ENCODE measurements around the gene GATB. TPM values are rescaled to one million over a fixed set of nuclear protein-coding genes. Genes with fewer than 3 reads are reported as not detected.

The GATB gene
- total RNA-seq, 1 donor from 2014 or later = 11.7 TPM

DNA sequence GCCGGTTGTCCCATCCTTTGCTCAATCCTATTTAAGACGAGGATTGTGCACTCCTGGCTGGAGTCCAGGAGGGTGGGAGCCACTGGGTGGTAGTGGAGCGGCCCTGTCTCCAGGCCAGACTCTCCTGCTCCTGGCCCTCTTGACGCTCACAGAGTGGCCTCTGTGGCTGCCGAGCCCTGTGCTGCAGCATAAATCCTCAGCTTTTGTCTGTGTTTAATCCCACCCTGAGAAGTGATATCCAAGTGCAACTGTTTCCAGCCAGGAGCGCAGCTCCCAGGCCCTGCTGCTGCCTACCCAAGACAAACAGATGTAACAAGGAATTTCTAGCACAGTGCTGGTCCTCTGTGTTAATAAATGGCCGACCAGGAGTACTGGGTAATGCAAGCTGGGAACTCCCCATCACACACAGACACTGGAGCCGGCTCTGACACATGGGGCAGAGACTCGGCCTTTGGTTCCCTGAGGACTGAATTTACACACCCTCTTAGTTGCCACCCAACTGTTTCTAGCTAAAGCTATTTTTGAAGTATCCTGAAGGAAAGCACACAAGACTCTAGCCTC, 85.3 kb downstream of the GATB start:
- DNase-seq (ENCODE audit: low read depth in 2 of 2) = no peak

DNA sequence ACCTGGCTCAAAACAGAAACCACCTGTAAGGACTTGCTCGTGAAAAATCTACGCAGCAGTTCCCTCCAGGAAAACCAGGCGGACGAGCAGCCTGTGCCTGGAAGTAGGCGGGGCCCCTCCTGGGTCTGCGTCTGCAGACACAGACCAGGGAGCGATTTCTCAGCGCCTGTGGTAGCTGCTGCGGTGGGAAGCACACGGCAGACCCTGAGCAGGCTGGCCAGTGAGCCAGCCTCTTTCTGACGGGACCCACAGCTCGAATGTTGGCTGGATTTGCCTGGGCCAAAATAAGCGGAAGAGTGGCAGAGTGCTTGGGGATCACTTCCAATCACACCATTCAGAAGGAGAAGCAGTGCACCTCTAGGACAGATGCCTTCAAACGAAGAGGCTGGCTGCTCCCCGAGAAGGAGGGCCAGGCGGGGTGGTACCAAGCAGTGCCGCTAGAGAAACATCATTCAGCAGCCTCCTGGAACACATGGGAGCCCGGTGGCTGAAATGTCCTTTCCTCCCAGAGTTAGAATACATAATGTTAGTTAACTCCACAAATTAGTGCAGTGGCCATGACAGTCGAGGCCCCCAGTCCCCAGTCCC, 85.9 kb downstream of the GATB start:
- DNase-seq (ENCODE audit: low read depth in 2 of 2) = peak in 1 of 2 donors; percentile 40

DNA sequence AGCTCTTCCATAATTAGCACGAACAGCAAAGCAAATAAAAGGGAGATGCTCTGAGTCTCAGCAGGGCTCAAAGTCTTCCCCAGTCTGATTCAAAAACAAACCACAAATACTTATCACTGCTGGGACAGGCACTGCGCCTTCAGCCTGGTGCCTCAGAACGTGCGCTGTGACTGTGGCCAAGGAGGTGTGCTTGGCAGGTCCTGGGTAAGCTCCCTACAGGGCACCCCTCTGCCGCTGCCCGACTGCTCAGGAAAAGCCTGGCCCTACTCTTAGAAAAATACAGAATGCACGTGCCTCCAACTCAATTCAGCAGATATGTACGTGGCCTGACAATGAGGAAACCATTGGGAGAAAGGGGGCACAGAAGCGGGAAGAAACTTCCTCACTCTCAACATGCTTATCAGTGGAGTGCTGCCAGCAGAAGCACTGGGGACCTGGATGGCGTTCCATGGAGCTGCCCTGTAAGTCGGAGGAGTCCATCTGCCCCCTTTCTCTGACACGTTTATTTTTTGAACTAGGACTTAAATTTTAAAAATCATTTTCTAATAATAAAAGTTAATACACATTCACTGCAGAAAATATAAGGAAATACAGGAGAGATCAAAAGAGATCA, 86.8 kb downstream of the GATB start:
- no peak for DNase-seq (ENCODE audit: low read depth in 2 of 2)

GRCh38 chr4:151672996-151673395, 87.8 kb downstream of the GATB start:
- no peak for DNase-seq (ENCODE audit: low read depth in 2 of 2)

- no peak for DNase-seq (ENCODE audit: low read depth in 2 of 2)
Observed at GRCh38 chr4:151671541-151672059, 89.2 kb downstream of the GATB start.

GRCh38 chr4:151670843-151671242, 90.0 kb downstream of the GATB start:
- no peak for DNase-seq (ENCODE audit: low read depth in 2 of 2)

DNA sequence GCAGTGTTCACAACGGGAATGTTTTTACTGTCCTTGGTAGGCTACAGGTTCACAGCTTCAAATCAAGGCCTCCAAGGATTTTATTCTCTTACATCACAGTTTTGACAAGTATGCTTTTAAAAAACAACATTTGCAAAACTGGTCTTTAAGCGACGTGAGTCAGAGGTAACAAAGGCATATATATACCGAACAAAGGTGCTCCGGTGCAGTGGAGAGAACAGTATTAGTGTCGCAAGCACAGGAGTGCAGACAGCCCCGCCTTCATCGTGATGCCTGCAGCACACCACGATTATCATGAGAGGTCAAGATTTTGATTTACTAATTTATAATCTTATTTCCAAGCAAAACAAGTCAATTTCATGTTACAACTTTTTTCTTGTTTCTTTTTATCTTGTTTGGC, 90.8 kb downstream of the GATB start:
- no peak for DNase-seq (ENCODE audit: low read depth in 2 of 2)

GRCh38 chr4:151668689-151669402, 92.0 kb downstream of the GATB start:
- no peak for DNase-seq (ENCODE audit: low read depth in 2 of 2)

GRCh38 chr4:151667666-151668065, 93.1 kb downstream of the GATB start:
- DNase-seq (ENCODE audit: low read depth in 2 of 2) = no peak

- DNase-seq (ENCODE audit: low read depth in 2 of 2) = no peak
Observed at GRCh38 chr4:151667048-151667447, 93.8 kb downstream of the GATB start.

GRCh38 chr4:151666501-151666900, 94.3 kb downstream of the GATB start:
- DNase-seq (ENCODE audit: low read depth in 2 of 2) = no peak

GRCh38 chr4:151665785-151666127, 95.1 kb downstream of the GATB start:
- no peak for DNase-seq (ENCODE audit: low read depth in 2 of 2)

- no peak for DNase-seq (ENCODE audit: low read depth in 2 of 2)
Observed at GRCh38 chr4:151665022-151665784, 95.6 kb downstream of the GATB start.

DNA sequence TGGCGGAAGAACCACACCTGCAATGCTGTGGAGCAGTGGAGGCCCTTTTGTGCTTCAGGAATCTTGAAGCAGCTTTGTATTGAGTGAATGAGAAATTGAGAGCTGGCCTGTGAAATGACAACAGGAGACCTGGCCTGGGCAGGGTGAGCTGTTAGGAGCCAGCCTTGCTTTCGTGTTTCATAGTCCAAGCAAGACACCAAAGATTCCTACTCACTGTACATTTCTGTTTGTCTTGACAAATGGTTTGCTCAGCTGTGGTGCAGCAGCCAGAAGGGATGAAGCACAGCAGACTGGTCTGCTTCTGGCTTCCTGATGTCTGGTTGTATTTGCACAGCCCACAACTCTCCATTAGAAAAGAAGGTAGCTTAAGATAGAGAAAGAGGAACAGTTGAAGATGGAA, 96.5 kb downstream of the GATB start:
- DNase-seq (ENCODE audit: low read depth in 2 of 2) = no peak

- DNase-seq (ENCODE audit: low read depth in 2 of 2) = no peak
Observed at GRCh38 chr4:151663109-151663508, 97.7 kb downstream of the GATB start.

- DNase-seq (ENCODE audit: low read depth in 2 of 2) = no peak
Observed at GRCh38 chr4:151661873-151662272, 98.9 kb downstream of the GATB start.

- DNase-seq (ENCODE audit: low read depth in 2 of 2) = no peak
Observed at GRCh38 chr4:151660676-151661075, 100.1 kb downstream of the GATB start.

DNA sequence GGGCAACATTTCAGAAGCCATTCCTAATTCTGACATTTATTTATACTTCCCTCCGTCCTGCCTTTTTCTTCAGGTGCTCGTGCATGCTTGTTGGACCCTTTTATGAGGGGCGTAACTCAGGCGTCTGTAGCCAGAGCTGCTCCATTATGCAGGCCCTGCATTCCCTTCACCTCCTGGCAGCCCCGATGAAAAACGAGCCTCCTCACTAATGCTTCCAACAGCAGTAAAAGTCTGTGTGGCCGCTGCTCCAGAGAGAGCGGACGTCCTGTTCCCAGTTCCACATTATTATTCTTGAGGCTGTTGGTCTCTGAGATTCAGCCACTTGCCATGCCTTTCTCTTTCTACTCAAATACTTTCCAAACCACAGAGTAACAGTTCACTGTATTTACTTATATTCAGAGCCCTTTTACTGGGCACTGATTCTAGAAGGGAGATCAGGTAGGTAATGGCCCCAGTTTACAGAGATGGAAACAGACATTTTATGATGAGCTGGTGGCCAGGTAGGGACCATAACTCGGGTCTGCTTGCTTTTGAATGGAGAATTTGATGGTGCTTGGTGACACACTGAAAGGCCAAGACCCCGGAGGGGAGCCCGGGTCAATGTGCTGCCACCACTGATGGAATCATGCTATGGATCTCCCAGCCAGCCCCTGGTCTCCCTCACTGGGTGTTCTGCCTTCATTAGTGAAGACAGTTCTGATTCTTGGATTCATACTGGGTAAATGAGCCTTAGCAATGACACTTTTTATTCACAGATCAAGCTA, 101.0 kb downstream of the GATB start:
- no peak for DNase-seq (ENCODE audit: low read depth in 2 of 2)

DNA sequence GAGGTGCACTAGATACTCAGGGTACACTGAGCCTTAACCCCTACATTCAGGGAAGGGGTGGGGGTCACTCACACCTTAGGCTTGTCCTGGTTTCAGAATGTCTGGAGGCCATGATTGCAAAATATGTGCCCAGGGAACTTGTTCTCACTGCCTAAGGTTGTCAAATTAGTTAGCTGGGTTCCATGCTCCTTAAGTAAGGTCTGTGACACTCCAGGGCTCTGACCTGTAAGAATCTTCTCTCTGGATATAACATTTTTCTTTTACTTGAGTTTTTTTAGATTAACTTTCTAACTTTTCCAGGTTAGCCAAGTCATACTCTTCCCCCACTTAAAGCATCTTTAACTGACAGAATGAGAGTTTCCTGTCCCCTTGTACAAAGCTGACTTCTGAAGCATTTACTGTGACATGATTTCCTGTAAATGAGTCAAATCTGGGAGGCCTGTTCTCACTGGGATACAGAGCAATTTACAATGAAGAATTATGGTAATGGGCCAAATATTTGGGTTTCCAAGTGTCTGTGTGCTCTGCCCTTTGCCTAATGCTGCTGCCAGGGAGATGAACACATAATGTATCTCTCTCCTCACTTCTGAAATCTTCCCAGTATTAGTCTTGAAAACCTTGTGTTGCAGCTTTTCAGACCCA, 101.7 kb downstream of the GATB start:
- DNase-seq (ENCODE audit: low read depth in 2 of 2) = peak in 1 of 2 donors; percentile 70

DNA sequence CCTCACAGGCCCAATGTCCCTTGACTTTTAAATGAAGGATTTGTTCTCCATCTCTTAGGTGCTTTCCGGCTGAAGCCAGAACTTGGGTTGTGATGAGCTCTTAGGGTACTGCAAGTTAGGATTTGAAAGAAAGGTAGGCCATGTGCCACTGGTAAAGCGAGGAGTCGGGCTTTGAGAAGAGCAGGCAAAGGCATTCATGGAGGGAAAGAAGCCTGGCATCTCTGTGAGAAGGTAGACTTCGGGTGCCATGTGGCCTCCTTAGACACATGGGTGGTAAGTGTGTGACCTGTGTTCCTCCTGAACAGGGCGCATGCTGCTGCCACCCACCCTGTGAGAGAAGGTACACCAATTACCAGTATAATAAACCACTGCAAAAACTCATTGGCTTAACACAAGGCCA, 102.9 kb downstream of the GATB start:
- no peak for DNase-seq (ENCODE audit: low read depth in 2 of 2)

DNA sequence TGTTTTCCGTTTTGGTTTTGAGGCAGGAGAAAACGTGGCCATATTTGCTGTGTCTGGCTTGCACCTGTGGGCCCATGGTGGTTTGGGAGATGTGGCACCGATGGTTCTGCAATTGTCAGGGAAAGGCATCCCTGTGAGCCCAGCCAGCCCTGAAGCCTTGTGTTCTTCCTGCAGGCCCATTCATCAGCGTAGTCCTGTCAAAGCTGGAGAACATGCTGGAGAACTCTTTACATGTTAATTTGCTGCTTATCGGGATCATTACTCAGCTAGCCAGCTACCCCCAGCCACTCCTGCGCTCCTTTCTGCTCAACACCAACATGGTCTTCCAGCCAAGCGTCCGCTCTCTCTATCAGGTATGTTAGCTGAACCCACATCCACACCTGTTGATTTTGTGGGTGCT, 104.7 kb downstream of the GATB start:
- DNase-seq (ENCODE audit: low read depth in 2 of 2) = no peak

All from dermis microvascular lymphatic vessel endothelial cell (primary cell).